GM19397 (cell line): ENCODE data around the gene RAPGEF1.
A peak's percentile ranks its signal among the peaks of the same experiment; 100 is the strongest.

Experiments used
- ATAC-seq: cut with Tn5 transposase; IDR thresholded peaks from one replicate; pipeline ENCODE4 v1.9.1; 2021; ENCODE audit warnings: mild to moderate bottlenecking, moderate library complexity; ENCODE audit not compliant: unreplicated experiment

Gene RAPGEF1, protein sequence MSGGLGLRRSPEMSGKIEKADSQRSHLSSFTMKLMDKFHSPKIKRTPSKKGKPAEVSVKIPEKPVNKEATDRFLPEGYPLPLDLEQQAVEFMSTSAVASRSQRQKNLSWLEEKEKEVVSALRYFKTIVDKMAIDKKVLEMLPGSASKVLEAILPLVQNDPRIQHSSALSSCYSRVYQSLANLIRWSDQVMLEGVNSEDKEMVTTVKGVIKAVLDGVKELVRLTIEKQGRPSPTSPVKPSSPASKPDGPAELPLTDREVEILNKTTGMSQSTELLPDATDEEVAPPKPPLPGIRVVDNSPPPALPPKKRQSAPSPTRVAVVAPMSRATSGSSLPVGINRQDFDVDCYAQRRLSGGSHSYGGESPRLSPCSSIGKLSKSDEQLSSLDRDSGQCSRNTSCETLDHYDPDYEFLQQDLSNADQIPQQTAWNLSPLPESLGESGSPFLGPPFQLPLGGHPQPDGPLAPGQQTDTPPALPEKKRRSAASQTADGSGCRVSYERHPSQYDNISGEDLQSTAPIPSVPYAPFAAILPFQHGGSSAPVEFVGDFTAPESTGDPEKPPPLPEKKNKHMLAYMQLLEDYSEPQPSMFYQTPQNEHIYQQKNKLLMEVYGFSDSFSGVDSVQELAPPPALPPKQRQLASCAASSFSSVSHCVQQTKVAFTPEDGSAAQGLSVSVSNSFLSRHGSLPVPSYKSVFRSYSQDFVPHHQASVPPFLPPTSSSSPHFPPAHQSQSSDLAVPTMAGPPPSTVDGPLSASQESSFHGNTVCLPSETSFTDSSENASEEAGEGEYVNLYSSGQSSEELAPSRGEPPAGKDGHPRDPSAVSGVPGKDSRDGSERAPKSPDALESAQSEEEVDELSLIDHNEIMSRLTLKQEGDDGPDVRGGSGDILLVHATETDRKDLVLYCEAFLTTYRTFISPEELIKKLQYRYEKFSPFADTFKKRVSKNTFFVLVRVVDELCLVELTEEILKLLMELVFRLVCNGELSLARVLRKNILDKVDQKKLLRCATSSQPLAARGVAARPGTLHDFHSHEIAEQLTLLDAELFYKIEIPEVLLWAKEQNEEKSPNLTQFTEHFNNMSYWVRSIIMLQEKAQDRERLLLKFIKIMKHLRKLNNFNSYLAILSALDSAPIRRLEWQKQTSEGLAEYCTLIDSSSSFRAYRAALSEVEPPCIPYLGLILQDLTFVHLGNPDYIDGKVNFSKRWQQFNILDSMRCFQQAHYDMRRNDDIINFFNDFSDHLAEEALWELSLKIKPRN (N-terminal part only)

DNA sequence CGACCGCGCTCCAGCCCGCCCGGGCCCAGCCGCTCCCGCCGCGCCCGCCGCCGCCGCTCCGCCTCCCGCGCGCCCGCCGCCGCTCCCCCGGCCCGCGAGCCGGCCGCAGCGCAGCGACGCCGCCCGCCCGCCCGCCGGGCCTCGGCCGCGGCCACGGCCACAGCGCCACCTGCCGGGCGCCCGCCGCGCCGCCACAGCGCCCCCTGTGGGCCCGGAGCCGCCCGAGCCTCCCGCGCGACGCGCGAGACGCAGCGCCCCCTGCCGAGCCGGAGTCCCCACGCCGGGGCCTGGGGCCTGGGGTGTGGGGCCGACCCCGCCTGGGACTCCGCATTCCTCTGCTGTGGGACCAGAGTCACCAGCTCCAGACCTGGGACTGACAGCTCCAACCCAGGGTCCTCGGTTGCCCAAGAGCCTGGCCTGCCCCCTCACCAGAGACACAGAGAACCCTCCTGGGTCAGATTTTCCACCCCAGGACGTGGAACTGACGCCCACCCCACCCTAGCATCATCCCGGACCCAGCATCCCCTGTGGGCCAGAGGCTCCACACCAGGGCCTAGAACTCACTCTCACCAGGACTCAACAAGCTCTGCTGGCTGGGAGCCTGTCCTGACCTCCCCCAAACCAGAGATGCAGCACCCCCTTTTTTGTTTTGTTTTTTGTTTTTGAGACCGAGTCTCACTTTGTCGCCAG is at the start of gene RAPGEF1:
RAPGEF1 (minus strand) TSS at position 118 of the 690 bp plus-strand sequence. CDS start 246 bp downstream, outside the sequence.
- ATAC-seq: peak; percentile 51

GRCh38 chr9:131788851-131789250 is 49.0 kb upstream of the RAPGEF1 start:
- ATAC-seq: no peak

GRCh38 chr9:131787838-131788237 is 48.0 kb upstream of the RAPGEF1 start:
- no peak for ATAC-seq

DNA sequence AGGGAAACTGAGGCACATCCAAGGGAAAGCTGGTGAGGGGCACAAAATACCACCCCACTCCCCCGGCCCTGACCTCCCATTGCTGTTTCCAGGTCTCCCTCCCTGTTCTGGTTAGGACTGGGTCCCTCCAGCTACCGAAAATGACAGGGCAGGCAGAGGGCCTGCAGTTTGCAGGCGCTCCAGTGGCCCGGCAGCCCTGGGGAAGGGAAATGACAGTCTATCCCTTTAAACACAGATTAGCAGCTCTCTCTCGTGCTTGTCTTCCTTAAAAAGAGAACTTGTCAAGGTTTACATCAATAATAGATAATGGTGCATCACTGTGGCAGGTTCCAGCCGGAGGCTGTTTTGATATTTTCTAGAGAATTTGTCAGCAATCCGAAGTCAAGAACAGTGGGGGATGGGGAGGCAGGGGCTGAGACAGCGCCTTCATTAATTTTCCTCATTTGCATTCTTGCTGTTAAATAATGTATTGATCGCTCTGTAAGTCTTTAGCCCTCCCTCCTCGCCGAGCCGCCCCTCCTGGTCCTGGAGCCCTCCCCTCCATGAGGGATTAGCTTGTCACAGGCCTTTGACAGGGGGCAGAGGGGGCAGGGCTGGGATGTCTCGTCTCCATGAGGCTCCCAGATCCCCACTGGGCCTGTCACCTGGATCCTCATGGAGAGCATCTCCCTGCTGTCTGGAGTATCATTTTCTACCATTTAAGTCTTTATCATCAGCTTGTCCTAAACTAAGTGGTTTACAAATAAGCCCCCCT is 45.0 kb upstream of the RAPGEF1 start:
- no peak for ATAC-seq

GRCh38 chr9:131781069-131781468 is 41.2 kb upstream of the RAPGEF1 start:
- ATAC-seq: no peak

- no peak for ATAC-seq
These were observed 36.6 kb upstream of the RAPGEF1 start for GRCh38 chr9:131776473-131776872.

- no peak for ATAC-seq
These were observed 36.2 kb upstream of the RAPGEF1 start for GRCh38 chr9:131776036-131776435.

GRCh38 chr9:131774636-131775035 is 34.8 kb upstream of the RAPGEF1 start:
- no peak for ATAC-seq

- no peak for ATAC-seq
These were observed 34.1 kb upstream of the RAPGEF1 start for GRCh38 chr9:131773911-131774379.

DNA sequence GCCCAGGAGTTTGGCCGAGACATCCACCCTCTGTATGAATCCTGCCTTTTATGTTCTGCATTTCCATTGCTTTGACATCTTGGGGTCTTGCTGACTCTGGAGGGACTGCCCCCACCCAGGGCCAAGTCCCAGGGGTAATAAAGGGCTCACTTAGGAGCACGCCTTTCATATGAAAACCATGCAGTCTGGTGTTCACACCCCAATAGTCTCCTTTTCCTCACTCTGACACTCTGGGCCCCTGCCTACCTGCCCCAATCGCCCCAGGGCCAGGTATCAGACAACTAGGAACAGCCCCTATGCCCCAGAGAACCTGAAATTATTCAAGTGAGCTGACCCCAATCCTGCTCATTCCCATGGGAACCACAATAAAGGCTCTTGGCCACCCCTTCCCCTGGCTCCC is 33.1 kb upstream of the RAPGEF1 start:
- no peak for ATAC-seq

- ATAC-seq: no peak
These were observed 31.8 kb upstream of the RAPGEF1 start for GRCh38 chr9:131771646-131772045.

- no peak for ATAC-seq
These were observed 29.5 kb upstream of the RAPGEF1 start for GRCh38 chr9:131769361-131769760.

DNA sequence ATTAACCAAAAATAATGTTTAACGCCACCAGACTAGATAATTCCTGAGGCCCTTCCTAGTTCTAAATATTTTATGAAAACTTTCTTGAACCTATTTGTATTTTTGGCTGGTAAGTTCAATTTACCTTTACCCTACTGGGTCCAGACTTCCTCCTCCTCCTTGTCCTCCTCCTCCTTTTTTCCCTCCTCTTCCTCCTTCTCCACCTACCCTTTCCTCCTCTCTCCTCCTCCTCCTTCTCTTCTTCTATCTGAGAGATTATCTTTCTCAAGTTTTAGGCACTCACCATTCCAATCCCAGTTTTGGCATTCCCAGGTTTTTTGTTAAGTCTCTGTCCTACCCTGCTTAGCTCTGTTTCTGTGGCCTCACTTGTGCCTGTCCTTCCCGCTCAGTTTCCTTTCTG is 24.7 kb upstream of the RAPGEF1 start:
- no peak for ATAC-seq

DNA sequence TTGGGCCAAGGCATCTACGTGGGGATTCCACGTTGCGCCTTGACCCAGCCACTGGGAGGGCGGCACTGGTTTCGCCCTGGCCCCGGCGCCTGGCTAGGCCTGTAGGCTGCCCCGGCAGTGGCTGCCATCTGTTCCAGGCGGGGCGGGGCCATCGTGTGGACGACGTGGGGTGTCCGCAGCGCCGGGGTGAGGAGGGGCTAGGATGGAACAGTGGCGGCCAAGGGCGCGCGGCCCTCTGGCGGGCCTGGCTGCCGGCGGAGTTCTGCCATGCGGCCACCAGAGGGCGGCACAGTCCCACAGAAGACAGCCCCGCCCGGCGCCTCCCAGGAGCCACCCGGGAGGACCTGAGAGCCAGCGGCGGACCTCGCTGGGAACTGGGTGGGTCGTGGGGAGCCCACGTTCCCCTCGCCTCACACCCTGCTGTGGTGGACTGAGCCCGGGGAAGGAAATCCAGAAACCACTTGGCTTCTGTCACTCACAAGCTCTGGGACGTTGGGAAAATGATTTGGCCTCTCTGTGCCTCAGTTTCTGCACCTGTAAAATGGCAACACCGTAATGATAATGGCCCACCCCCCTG is 22.6 kb upstream of the RAPGEF1 start:
- no peak for ATAC-seq

DNA sequence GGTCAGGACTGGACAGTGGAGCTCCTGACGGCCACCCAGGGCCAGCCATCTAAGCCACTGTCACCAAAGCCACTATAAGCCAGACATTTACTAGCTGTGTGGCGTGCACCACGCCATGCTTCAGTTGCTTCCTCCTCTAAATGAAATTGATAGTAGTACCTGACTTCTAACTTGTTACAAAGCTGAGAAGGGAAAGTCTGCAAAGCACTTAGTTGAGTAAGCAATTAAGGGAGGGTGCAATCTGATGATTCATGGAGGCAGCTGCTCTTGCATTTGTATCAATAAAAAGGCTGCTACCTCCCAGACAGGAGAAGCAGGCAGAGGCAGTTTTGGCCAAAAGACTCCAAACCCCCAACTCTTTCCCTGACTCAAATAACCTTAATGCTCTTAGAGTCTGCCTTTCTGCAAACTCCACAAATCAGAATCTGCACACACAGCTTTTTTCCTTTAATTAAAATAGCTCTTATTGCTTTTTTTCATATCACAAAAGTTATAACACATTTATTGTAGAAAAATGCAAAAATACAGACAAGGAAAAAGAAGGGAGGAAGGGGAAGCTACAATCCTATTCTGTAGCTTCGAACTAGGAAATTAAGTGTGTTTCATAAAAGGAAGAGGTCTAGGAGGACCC is 19.3 kb upstream of the RAPGEF1 start:
- no peak for ATAC-seq

- no peak for ATAC-seq
These were observed 17.7 kb upstream of the RAPGEF1 start for GRCh38 chr9:131757549-131757948.

DNA sequence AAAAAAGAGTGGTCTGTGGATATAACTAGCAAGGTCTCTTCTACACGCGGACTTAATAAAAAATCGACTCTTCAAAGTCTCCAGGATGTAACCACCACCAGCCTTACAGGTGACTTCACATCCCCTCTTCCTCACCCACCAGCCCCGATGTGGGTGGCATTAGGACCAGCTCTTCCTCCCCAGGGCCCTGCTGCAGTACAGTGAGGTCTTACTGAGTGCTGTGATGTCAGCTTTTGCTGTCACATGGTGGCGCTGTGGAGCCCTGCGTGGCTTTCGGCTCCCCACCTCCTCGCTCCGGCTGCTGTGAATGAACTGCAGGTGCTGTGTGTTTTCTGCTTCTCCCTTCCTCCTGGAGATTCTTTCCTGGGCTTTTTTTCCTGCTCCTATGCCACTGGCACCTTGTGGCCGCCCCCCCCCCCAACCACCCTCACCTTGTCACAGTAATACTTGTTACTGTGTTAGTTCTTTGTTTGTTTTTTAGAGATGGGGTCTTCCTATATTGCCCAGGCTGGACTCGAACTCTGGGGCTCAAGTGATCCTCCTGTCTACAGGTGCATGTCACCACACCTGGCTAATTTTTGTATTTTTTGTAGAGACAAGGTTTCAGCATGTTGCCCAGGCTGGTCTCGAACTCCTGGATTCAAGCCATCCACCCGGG is 15.8 kb upstream of the RAPGEF1 start:
- no peak for ATAC-seq

- no peak for ATAC-seq
These were observed 15.0 kb upstream of the RAPGEF1 start for GRCh38 chr9:131754846-131755245.
